GM21737 (cell line): ENCODE measurements around the gene GLRA1.
"Not testable (repeated sequence)": the region's sequence is repeated elsewhere in the genome, so short reads cannot be mapped to it uniquely, and the experiment has no call there.

ENCODE experiments used
- ATAC-seq: cut with Tn5 transposase; IDR thresholded peaks from one replicate; pipeline ENCODE4 v1.9.1; 2021; ENCODE audit warnings: mild to moderate bottlenecking, moderate library complexity; ENCODE audit not compliant: unreplicated experiment

GLRA1 gene

GRCh38 chr5:151921916-151922315 lies 2.7 kb downstream of the GLRA1 start:
- no peak for ATAC-seq

- no peak for ATAC-seq
Observed at GRCh38 chr5:151917904-151918303, 6.7 kb downstream of the GLRA1 start.

GRCh38 chr5:151913425-151913824 lies 11.2 kb downstream of the GLRA1 start:
- no peak for ATAC-seq

- ATAC-seq = no peak
Observed at GRCh38 chr5:151912360-151912759, 12.3 kb downstream of the GLRA1 start.

- no peak for ATAC-seq
Observed at GRCh38 chr5:151911011-151911410, 13.6 kb downstream of the GLRA1 start.

GRCh38 chr5:151909628-151910027 lies 15.0 kb downstream of the GLRA1 start:
- ATAC-seq = no peak

- ATAC-seq = no peak
Observed at GRCh38 chr5:151906246-151906645, 18.4 kb downstream of the GLRA1 start.

GRCh38 chr5:151905557-151905961 lies 19.1 kb downstream of the GLRA1 start:
- ATAC-seq = no peak

- ATAC-seq = no peak
Observed at GRCh38 chr5:151904909-151905308, 19.7 kb downstream of the GLRA1 start.

- ATAC-seq = no peak
Observed at GRCh38 chr5:151904127-151904526, 20.5 kb downstream of the GLRA1 start.

GRCh38 chr5:151903243-151903653 lies 21.4 kb downstream of the GLRA1 start:
- ATAC-seq = peak; percentile 92

GRCh38 chr5:151902215-151902614 lies 22.4 kb downstream of the GLRA1 start:
- no peak for ATAC-seq

GRCh38 chr5:151901611-151902010 lies 23.0 kb downstream of the GLRA1 start:
- no peak for ATAC-seq

- ATAC-seq = no peak
Observed at GRCh38 chr5:151900891-151901290, 23.8 kb downstream of the GLRA1 start.

- no peak for ATAC-seq
Observed at GRCh38 chr5:151899399-151899798, 25.3 kb downstream of the GLRA1 start.

- ATAC-seq = no peak
Observed at GRCh38 chr5:151897896-151898295, 26.8 kb downstream of the GLRA1 start.

- ATAC-seq = no peak
Observed at GRCh38 chr5:151897020-151897552, 27.6 kb downstream of the GLRA1 start.

- ATAC-seq = no peak
Observed at GRCh38 chr5:151896031-151896691, 28.5 kb downstream of the GLRA1 start.

- no peak for ATAC-seq
Observed at GRCh38 chr5:151895660-151896030, 29.0 kb downstream of the GLRA1 start.

- ATAC-seq = not testable (repeated sequence)
Observed at GRCh38 chr5:151893485-151893884, 31.2 kb downstream of the GLRA1 start.

GRCh38 chr5:151892393-151892792 lies 32.3 kb downstream of the GLRA1 start:
- no peak for ATAC-seq

- ATAC-seq = no peak
Observed at GRCh38 chr5:151890299-151890698, 34.4 kb downstream of the GLRA1 start.

- no peak for ATAC-seq
Observed at GRCh38 chr5:151889614-151890013, 35.0 kb downstream of the GLRA1 start.
